GM12878 (cell line): ENCODE data around the gene NIN. TPM values are rescaled to one million over a fixed set of nuclear protein-coding genes. Genes with fewer than 3 reads are reported as not detected.

ENCODE experiments used
- ATAC-seq: fragments of 200-7000 bp; cut with Tn5 transposase; 3 replicates; pipeline ENCODE4 v1.9.1; 2020; ENCODE audit warnings: mild to moderate bottlenecking, moderate library complexity
- BruUV-seq: library from RNA; stranded (reverse); fragments of 400-500 nt; replicated peaks from 2 replicates; lab custom pipeline; 2021; lab: Mats Ljungman, UMichigan
- CTCF ChIA-PET: fragments of 300-600 bp; sonication (Branson Sonifier 250); formaldehyde crosslinking; extraction: SDS; loops from one replicate; lab custom pipeline; 2021; ENCODE audit warnings: inconsistent platforms; lab: Yijun Ruan, JAX
- POLR2A ChIA-PET: fragments of 350-600 bp; formaldehyde crosslinking; extraction: SDS; loops from one replicate; lab custom pipeline; 2021; ENCODE audit warnings: inconsistent platforms; lab: Charles Lee
- RAD21 ChIA-PET: fragments of 300-600 bp; sonication (Branson Sonifier 250); formaldehyde crosslinking; loops from one replicate; lab custom pipeline; 2023; ENCODE audit warnings: antibody characterized with exemption; ENCODE audit not compliant: unreplicated experiment; lab: Charles Lee
- SMC1A ChIA-PET: fragments of 300-600 bp; sonication (Branson Sonifier 250); formaldehyde crosslinking; loops from one replicate; lab custom pipeline; 2023; ENCODE audit not compliant: unreplicated experiment, uncharacterized antibody; lab: Charles Lee
- DNase-seq: peaks from one replicate; pipeline ENCODE4 v3.0.0-alpha.2; 2011; ENCODE audit warnings: low read depth, low spot score
- FAIRE-seq: peaks from 3 replicates; lab custom pipeline; 2011; peaks lifted over from hg19 to GRCh38; lab: Jason Lieb, UNC
- H2AFZ ChIP-seq: 2 replicates; pipeline ENCODE4 v1.6.0; 2011; ENCODE audit warnings: low read depth, low read length, control low read depth; ENCODE audit not compliant: control insufficient read depth
- H3K27ac ChIP-seq: 2 replicates; pipeline ENCODE4 v1.5.1; 2011; ENCODE audit warnings: control low read depth; ENCODE audit not compliant: control insufficient read depth, insufficient read depth
- H3K27me3 ChIP-seq, 2 experiments: replicated peaks in 1 of 2; 2 replicates each; pipeline versions ENCODE4 v1.6.0 to v1.6.1; 2011; ENCODE audit warnings: low read length in 1 of 2; ENCODE audit not compliant: control insufficient read depth in 2 of 2, insufficient read depth in 2 of 2
- H3K36me3 ChIP-seq, 2 experiments: 2 replicates each; pipeline ENCODE4 v1.5.1; 2011; ENCODE audit warnings: low read length in 1 of 2; ENCODE audit not compliant: control insufficient read depth in 2 of 2, insufficient read depth in 2 of 2
- H3K4me1 ChIP-seq: 2 replicates; pipeline ENCODE4 v1.6.1; 2011; ENCODE audit warnings: mild to moderate bottlenecking, low read length, moderate library complexity, mixed read lengths; ENCODE audit not compliant: control insufficient read depth, insufficient read depth
- H3K4me2 ChIP-seq: 2 replicates; pipeline ENCODE4 v1.6.0; 2011; ENCODE audit warnings: control low read depth; ENCODE audit not compliant: control insufficient read depth, insufficient read depth
- H3K4me3 ChIP-seq: fragments of 200-600 bp; sonication (generic); 2 replicates; pipeline ENCODE4 v1.5.1; 2016
- H3K79me2 ChIP-seq: 2 replicates; pipeline ENCODE4 v1.6.0; 2011; ENCODE audit warnings: low read length; ENCODE audit not compliant: control insufficient read depth, insufficient read depth
- H3K9ac ChIP-seq: 2 replicates; pipeline ENCODE4 v1.8.0; 2011; ENCODE audit warnings: low read length, control low read depth, mixed read lengths; ENCODE audit not compliant: control insufficient read depth, insufficient read depth
- H3K9me3 ChIP-seq: replicated peaks from 3 replicates; pipeline ENCODE4 v1.5.1; 2011; ENCODE audit warnings: mild to moderate bottlenecking, low read length; ENCODE audit not compliant: control insufficient read depth, insufficient read depth
- H4K20me1 ChIP-seq: 2 replicates; pipeline ENCODE4 v1.6.0; 2011; ENCODE audit not compliant: control insufficient read depth, insufficient read depth
- ASH2L ChIP-seq: fragments of 300-600, 200-600 bp; sonication (generic); IDR thresholded peaks from 2 replicates; pipeline ENCODE4 v1.6.1; 2017; ENCODE audit warnings: low read depth, mild to moderate bottlenecking, borderline replicate concordance
- CREB1 ChIP-seq: IDR thresholded peaks from 2 replicates; pipeline ENCODE4 v1.6.1; 2012; ENCODE audit warnings: low read depth, mild to moderate bottlenecking, inconsistent platforms
- EGR1 ChIP-seq, 2 experiments: IDR thresholded peaks; 1 replicate in 1 of 2; 2 replicates in 1 of 2; pipeline ENCODE4 v1.6.1; 2011 to 2012; ENCODE audit warnings: low read depth in 2 of 2, low read length in 2 of 2, borderline replicate concordance in 1 of 2, mild to moderate bottlenecking in 1 of 2, moderate library complexity in 1 of 2
- ESRRA ChIP-seq: IDR thresholded peaks from 2 replicates; pipeline ENCODE4 v1.6.1; 2012; ENCODE audit warnings: mild to moderate bottlenecking, low read length, improper control_type of control experiment
- HDAC2 ChIP-seq: fragments of 200-600 bp; sonication (generic); IDR thresholded peaks from 2 replicates; pipeline ENCODE4 v1.6.1; 2017
- IKZF1 ChIP-seq: fragments of 450-650 bp; conservative IDR thresholded peaks from 2 replicates; pipeline ENCODE4 v1.6.1; 2017; ENCODE audit warnings: antibody characterized with exemption, mild to moderate bottlenecking
- NR2C1 ChIP-seq: fragments of 450-650 bp; IDR thresholded peaks from 2 replicates; pipeline ENCODE4 v1.6.1; 2017; ENCODE audit warnings: antibody characterized with exemption, mild to moderate bottlenecking, moderate library complexity
- POLR2AphosphoS2 ChIP-seq: IDR thresholded peaks from 2 replicates; pipeline ENCODE4 v1.6.1; 2011; ENCODE audit warnings: low read depth, mild to moderate bottlenecking, low read length, improper control_type of control experiment, moderate library complexity
- POLR2AphosphoS5 ChIP-seq: IDR thresholded peaks from 2 replicates; pipeline ENCODE4 v1.6.1; 2011; ENCODE audit warnings: mild to moderate bottlenecking, low read length, inconsistent platforms
- TBL1XR1 ChIP-seq: IDR thresholded peaks from 2 replicates; pipeline ENCODE4 v1.6.1; 2012; ENCODE audit warnings: low read depth, low read length, improper control_type of control experiment
- TCF12 ChIP-seq: IDR thresholded peaks from 2 replicates; pipeline ENCODE4 v1.6.1; 2011; ENCODE audit warnings: low read depth, mild to moderate bottlenecking, low read length
- TCF7 ChIP-seq: IDR thresholded peaks from 2 replicates; pipeline ENCODE4 v1.6.1; 2014; ENCODE audit warnings: antibody characterized with exemption, borderline replicate concordance
- ZNF24 ChIP-seq: fragments of 450-650 bp; IDR thresholded peaks from 2 replicates; pipeline ENCODE4 v1.6.1; 2017; ENCODE audit warnings: antibody characterized with exemption, mild to moderate bottlenecking
- ZNF274 ChIP-seq: IDR thresholded peaks from one replicate; pipeline ENCODE4 v1.8.0; 2011; ENCODE audit not compliant: insufficient read length, insufficient read depth
- ZZZ3 ChIP-seq: IDR thresholded peaks from 2 replicates; pipeline ENCODE4 v1.6.1; 2011; ENCODE audit warnings: low read depth; ENCODE audit not compliant: control insufficient read depth, insufficient read length
- WGBS: methylation state at CpG from one replicate; pipeline ENCODE4 v1.1.6; 2016; ENCODE audit warnings: low lambda C conversion rate; ENCODE audit not compliant: insufficient replicate concordance, insufficient coverage; ENCODE audit errors: missing lambda C conversion rate; 5-methylcytosine and 5-hydroxymethylcytosine counted together
- in situ Hi-C: fragments of 300-500 bp; cut with MboI; formaldehyde crosslinking; loops from 9 replicates; pipeline ENCODE4 v1.14.3; 2018; ENCODE audit warnings: mixed read lengths
- intact Hi-C: fragments of 100-400 bp; cut with micrococcal nuclease; formaldehyde crosslinking; loops from one replicate; pipeline ENCODE4 v1.14.2; 2022; ENCODE audit not compliant: unreplicated experiment
- polyA plus RNA-seq, 11 experiments: library from polyadenylated mRNA; depleted of rRNA in 4 of 11; unstranded in 6 of 11; stranded (reverse) in 5 of 11; fragments of >200 nt; fragmentation: Nextera tagmentation in 4 of 11; fragmentation: Illumina TruSeq in 1 of 11; extraction: Ambion mirVana in 4 of 11; extraction: Trizol in 1 of 11; gene quantifications; 1 replicate in 1 of 11; 2 replicates in 10 of 11; pipeline versions ENCODE4 v1.2.1 to v1.2.3, GENCODE V29; 2011 to 2016; ENCODE audit warnings: inconsistent platforms in 2 of 11, missing spikeins in 2 of 11, low read depth in 1 of 11
- total RNA-seq, 4 experiments: library from RNA; depleted of rRNA in 3 of 4; stranded (reverse); fragments of >200 nt in 3 of 4; fragmentation: Illumina TruSeq in 1 of 4; extraction: Trizol in 1 of 4; gene quantifications; 2 replicates each; pipeline versions ENCODE4 v1.2.1 to v1.2.3, GENCODE V29; 2013 to 2021
- TF ChIP-seq, protein P1 (sequence below): IDR thresholded peaks from 2 replicates; pipeline ENCODE4 v1.6.1; 2011; ENCODE audit warnings: low read depth, mild to moderate bottlenecking, low read length, moderate library complexity, borderline replicate concordance; ENCODE audit errors: extremely low read depth
- TF ChIP-seq, protein P2 (sequence below): fragments of 450-650 bp; formaldehyde crosslinking; IDR thresholded peaks from 2 replicates; pipeline ENCODE4 v1.5.0; 2022; ENCODE audit warnings: mild to moderate bottlenecking, missing genetic modification characterization

The NIN gene
- total and polyA plus RNA-seq, 10 of the 15 experiments (the other 5 are each of a cell fraction or from before 2014, with no cell fraction given) = 16.2 to 135 (median 70.3) TPM

DNA sequence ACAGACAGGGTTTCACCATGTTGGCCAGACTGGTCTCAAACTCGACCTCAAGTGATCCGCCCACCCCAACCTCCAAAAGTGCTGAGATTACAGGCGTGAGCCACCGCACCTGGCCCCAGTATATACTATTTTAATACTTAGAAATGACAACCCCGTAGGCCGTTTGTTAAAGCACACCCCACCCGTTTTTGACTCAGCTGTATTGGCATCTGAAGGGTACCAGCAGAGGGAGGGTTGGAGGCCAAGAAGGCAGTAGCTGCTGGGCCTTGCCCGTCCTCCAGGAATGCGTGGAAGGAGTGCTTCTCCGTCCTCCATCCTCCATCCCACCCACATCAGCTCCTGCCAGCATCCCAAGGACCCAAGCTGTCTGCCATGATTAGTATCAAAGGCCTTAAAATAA, 6.3 kb upstream of the NIN start:
- Histone ChIP-seq H3K27ac (no peak overlapping the region), H3K4me1 (peaks cover 20% of the 10 kb centered on the region), H2AFZ (no peak overlapping the region), H4K20me1 (no peaks in the 10 kb centered on the region), H3K4me3 (no peak overlapping the region), H3K27me3 (no peaks in the 10 kb centered on the region), H3K9me3 (no peaks in the 10 kb centered on the region), H3K36me3 (no peaks in the 10 kb centered on the region), H3K79me2 (peaks cover 6% of the 10 kb centered on the region; the same call in 1 of the 2 replicates), H3K9ac (no peak overlapping the region), H3K4me2 (no peak overlapping the region)
- BruUV-seq = no TSS peak
- FAIRE-seq (no peak), ATAC-seq (no peak), DNase-seq (no peak)
- ChIA-PET SMC1A (interaction anchor here (1.9 to 5.8 kb wide), 2 partner anchors 10 to 22 kb away, joined by 5 to 48 read pairs; no protein-coding TSS in a partner anchor), POLR2A (interaction anchor here (1.4 kb wide), 1 partner anchor 11 kb away, joined by 4 read pairs; no protein-coding TSS in a partner anchor), CTCF (interaction anchor here (4.0 kb wide), 1 partner anchor 22 kb away, joined by 34 read pairs; no protein-coding TSS in a partner anchor), RAD21 (no interaction called here)
- in situ Hi-C loops = no loop called here
- intact Hi-C loops = no loop called here
- 93% methylated on average over 10 of the region's 10 CpGs for WGBS
- TF ChIP-seq TCF12 = no peak
- no peak for TF ChIP-seq ZNF274
- no peak for TF ChIP-seq TBL1XR1
- no peak for TF ChIP-seq ZZZ3
- TF ChIP-seq, protein P1, sequence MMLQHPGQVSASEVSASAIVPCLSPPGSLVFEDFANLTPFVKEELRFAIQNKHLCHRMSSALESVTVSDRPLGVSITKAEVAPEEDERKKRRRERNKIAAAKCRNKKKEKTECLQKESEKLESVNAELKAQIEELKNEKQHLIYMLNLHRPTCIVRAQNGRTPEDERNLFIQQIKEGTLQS = no peak

- 96% methylated on average over 5 of the region's 5 CpGs for WGBS
- Histone ChIP-seq H3K4me2 (no peak overlapping the region), H3K4me1 (peaks cover 24% of the 10 kb centered on the region), H3K36me3 (no peaks in the 10 kb centered on the region), H3K9me3 (no peaks in the 10 kb centered on the region), H3K9ac (no peak overlapping the region), H3K79me2 (peaks cover 12% of the 10 kb centered on the region), H3K4me3 (no peak overlapping the region), H4K20me1 (no peaks in the 10 kb centered on the region), H3K27ac (no peak overlapping the region), H2AFZ (no peak overlapping the region), H3K27me3 (no peaks in the 10 kb centered on the region)
- intact Hi-C loops = no loop called here
- ATAC-seq = no peak
- BruUV-seq = no TSS peak
- ChIA-PET CTCF (no interaction called here), POLR2A (no interaction called here), RAD21 (no interaction called here), SMC1A (interaction anchor here (5.8 kb wide), 1 partner anchor 23 kb away, joined by 48 read pairs; no protein-coding TSS in a partner anchor)
- FAIRE-seq = no peak
- no peak for DNase-seq
- in situ Hi-C loops = no loop called here
- TF ChIP-seq ESRRA (no peak), ASH2L (no peak), TCF7 (no peak), IKZF1 (no peak), POLR2AphosphoS5 (no peak), ZNF24 (no peak), HDAC2 (no peak), NR2C1 (no peak), POLR2AphosphoS2 (no peak), CREB1 (no peak), EGR1 (IDR thresholded peaks at IDR 0.05; ENCODE audit: borderline replicate concordance in 1 of 2, low read depth in 2 of 2, low read length in 2 of 2) (no peak)
- TF ChIP-seq, protein P2, sequence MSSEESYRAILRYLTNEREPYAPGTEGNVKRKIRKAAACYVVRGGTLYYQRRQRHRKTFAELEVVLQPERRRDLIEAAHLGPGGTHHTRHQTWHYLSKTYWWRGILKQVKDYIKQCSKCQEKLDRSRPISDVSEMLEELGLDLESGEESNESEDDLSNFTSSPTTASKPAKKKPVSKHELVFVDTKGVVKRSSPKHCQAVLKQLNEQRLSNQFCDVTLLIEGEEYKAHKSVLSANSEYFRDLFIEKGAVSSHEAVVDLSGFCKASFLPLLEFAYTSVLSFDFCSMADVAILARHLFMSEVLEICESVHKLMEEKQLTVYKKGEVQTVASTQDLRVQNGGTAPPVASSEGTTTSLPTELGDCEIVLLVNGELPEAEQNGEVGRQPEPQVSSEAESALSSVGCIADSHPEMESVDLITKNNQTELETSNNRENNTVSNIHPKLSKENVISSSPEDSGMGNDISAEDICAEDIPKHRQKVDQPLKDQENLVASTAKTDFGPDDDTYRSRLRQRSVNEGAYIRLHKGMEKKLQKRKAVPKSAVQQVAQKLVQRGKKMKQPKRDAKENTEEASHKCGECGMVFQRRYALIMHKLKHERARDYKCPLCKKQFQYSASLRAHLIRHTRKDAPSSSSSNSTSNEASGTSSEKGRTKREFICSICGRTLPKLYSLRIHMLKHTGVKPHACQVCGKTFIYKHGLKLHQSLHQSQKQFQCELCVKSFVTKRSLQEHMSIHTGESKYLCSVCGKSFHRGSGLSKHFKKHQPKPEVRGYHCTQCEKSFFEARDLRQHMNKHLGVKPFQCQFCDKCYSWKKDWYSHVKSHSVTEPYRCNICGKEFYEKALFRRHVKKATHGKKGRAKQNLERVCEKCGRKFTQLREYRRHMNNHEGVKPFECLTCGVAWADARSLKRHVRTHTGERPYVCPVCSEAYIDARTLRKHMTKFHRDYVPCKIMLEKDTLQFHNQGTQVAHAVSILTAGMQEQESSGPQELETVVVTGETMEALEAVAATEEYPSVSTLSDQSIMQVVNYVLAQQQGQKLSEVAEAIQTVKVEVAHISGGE (CRISPR knock-in tag) = no peak
Observed at GRCh38 chr14:50836515-50836914, 5.6 kb upstream of the NIN start.
